HepG2 (cell line): ENCODE results near the gene SLC8A2. TPM values are rescaled to one million over a fixed set of nuclear protein-coding genes. Genes with fewer than 3 reads are reported as not detected.

ENCODE experiments used
- ATAC-seq: fragments of 200-7000 bp; cut with Tn5 transposase; 3 replicates; pipeline ENCODE4 v1.9.1; 2020; ENCODE audit warnings: mild to moderate bottlenecking, moderate library complexity
- BruUV-seq: library from RNA; stranded (reverse); fragments of 400-500 nt; replicated peaks from 2 replicates; lab custom pipeline; 2021; lab: Mats Ljungman, UMichigan
- CTCF ChIA-PET: fragments of 300-600 bp; formaldehyde crosslinking; extraction: SDS; loops from one replicate; lab custom pipeline; 2021; ENCODE audit warnings: low total read pairs, inconsistent platforms, low intra/inter-chr PET ratio; lab: Yijun Ruan, JAX
- POLR2A ChIA-PET: fragments of 350-600 bp; sonication (Branson Sonifier 250); formaldehyde crosslinking; loops from one replicate; lab custom pipeline; 2020; ENCODE audit warnings: antibody characterized with exemption, inconsistent platforms; lab: Yijun Ruan, JAX
- DNase-seq: peaks from one replicate; pipeline ENCODE4 v3.0.0-alpha.2; 2015; ENCODE audit warnings: low spot score
- FAIRE-seq: peaks from 3 replicates; lab custom pipeline; 2011; peaks lifted over from hg19 to GRCh38; lab: Jason Lieb, UNC
- H2AFZ ChIP-seq: one replicate; pipeline ENCODE4 v1.6.1; 2011; ENCODE audit warnings: low read length, inconsistent platforms
- H3K27ac ChIP-seq: fragments of 300-600 bp; 3 replicates; pipeline ENCODE4 v1.8.0; 2011; ENCODE audit warnings: mixed run types, mild to moderate bottlenecking, mixed read lengths, low read length, inconsistent platforms; ENCODE audit not compliant: insufficient read depth; ENCODE audit errors: extremely low read length
- H3K27me3 ChIP-seq, 2 experiments: fragments of 200-600 bp in 1 of 2; 2 replicates in 1 of 2; 3 replicates in 1 of 2; pipeline versions ENCODE4 v1.6.0 to v1.8.0; 2011; ENCODE audit warnings: low read length in 2 of 2, mild to moderate bottlenecking in 2 of 2, moderate library complexity in 2 of 2, inconsistent platforms in 1 of 2; ENCODE audit not compliant: insufficient read depth in 2 of 2, control insufficient read depth in 1 of 2
- H3K36me3 ChIP-seq, 2 experiments: fragments of 200-600 bp in 1 of 2; replicated peaks in 1 of 2; 2 replicates in 1 of 2; 3 replicates in 1 of 2; pipeline versions ENCODE4 v1.5.1 to v1.8.0; 2011; ENCODE audit warnings: low read length in 2 of 2, inconsistent platforms in 1 of 2; ENCODE audit not compliant: insufficient read depth in 2 of 2, control insufficient read depth in 1 of 2
- H3K4me1 ChIP-seq: 2 replicates; pipeline ENCODE4 v1.5.1; 2012; ENCODE audit warnings: low read length, inconsistent platforms; ENCODE audit not compliant: insufficient read depth
- H3K4me2 ChIP-seq: 2 replicates; pipeline ENCODE4 v1.6.0; 2011; ENCODE audit warnings: low read depth, low read length, inconsistent platforms
- H3K4me3 ChIP-seq, 3 experiments: fragments of 200-600 bp in 1 of 3; sonication (generic), shearing (Covaris generic) in 1 of 3; replicated peaks in 1 of 3; 2 replicates each; pipeline ENCODE4 v1.5.1; 2011 to 2016; ENCODE audit warnings: low read length in 3 of 3, inconsistent platforms in 2 of 3, low read depth in 2 of 3, mild to moderate bottlenecking in 2 of 3, control low read depth in 1 of 3, mixed read lengths in 1 of 3; ENCODE audit not compliant: insufficient read depth in 1 of 3
- H3K79me2 ChIP-seq: one replicate; pipeline ENCODE4 v1.6.1; 2011; ENCODE audit warnings: low read length, inconsistent platforms; ENCODE audit not compliant: insufficient read depth
- H3K9ac ChIP-seq: 2 replicates; pipeline ENCODE4 v1.6.0; 2011; ENCODE audit warnings: mild to moderate bottlenecking, low read depth, low read length, inconsistent platforms; ENCODE audit not compliant: insufficient read depth
- H3K9me3 ChIP-seq: 2 replicates; pipeline ENCODE4 v1.5.1; 2012; ENCODE audit warnings: mild to moderate bottlenecking, low read length
- H4K20me1 ChIP-seq: 2 replicates; pipeline ENCODE4 v1.6.0; 2011; ENCODE audit warnings: inconsistent platforms, mild to moderate bottlenecking, low read length, moderate library complexity; ENCODE audit not compliant: insufficient read depth
- AHR ChIP-seq: IDR thresholded peaks from 2 replicates; pipeline ENCODE4 v1.6.1; 2018; ENCODE audit warnings: missing genetic modification reagents, missing compliant biosample characterization
- HDAC1 ChIP-seq: sonication (generic); formaldehyde crosslinking; IDR thresholded peaks from 2 replicates; pipeline ENCODE4 v1.5.1; 2020; ENCODE audit warnings: mild to moderate bottlenecking, missing genetic modification reagents
- WGBS: methylation state at CpG from one replicate; pipeline ENCODE4 v1.1.6; 2017; ENCODE audit warnings: low lambda C conversion rate; 5-methylcytosine and 5-hydroxymethylcytosine counted together
- in situ Hi-C: cut with HindIII; loops from 2 replicates; pipeline ENCODE4 v1.10.0; 2017; ENCODE audit warnings: low pct_unique_long_range_greater_than_20kb; ENCODE audit not compliant: extremely low pct_ligation_motif_present
- intact Hi-C: fragments of 100-400 bp; cut with micrococcal nuclease; formaldehyde crosslinking; loops from one replicate; pipeline ENCODE4 v1.10.0; 2022; ENCODE audit not compliant: unreplicated experiment
- polyA plus RNA-seq, 8 experiments: library from polyadenylated mRNA; depleted of rRNA in 3 of 8; stranded (reverse) in 7 of 8; unstranded in 1 of 8; fragments of >200 nt; fragmentation: Illumina TruSeq in 4 of 8; extraction: Trizol in 4 of 8; gene quantifications; 2 replicates each; pipeline versions ENCODE4 v1.2.1 to v1.2.3, GENCODE V29; 2011 to 2016; ENCODE audit warnings: low read depth in 4 of 8, missing spikeins in 1 of 8, mixed read lengths in 1 of 8; ENCODE audit not compliant: insufficient read depth in 1 of 8
- total RNA-seq, 5 experiments: library from RNA; depleted of rRNA; stranded (reverse); fragments of >200 nt; fragmentation: Illumina TruSeq; extraction: Trizol; gene quantifications; 2 replicates each; pipeline ENCODE4 v1.2.3, GENCODE V29; 2016; ENCODE audit warnings: low read depth in 1 of 5
- TF ChIP-seq, protein P1 (sequence below): sonication (generic); formaldehyde crosslinking; IDR thresholded peaks from 2 replicates; pipeline ENCODE4 v1.5.0; 2020; ENCODE audit warnings: mild to moderate bottlenecking, missing genetic modification reagents, borderline replicate concordance

SLC8A2 gene
- total and polyA plus RNA-seq, 2 of the 13 experiments (the other 11 are each of a cell fraction or from before 2014, with no cell fraction given) = 0.02 TPM; not detected in 1

DNA sequence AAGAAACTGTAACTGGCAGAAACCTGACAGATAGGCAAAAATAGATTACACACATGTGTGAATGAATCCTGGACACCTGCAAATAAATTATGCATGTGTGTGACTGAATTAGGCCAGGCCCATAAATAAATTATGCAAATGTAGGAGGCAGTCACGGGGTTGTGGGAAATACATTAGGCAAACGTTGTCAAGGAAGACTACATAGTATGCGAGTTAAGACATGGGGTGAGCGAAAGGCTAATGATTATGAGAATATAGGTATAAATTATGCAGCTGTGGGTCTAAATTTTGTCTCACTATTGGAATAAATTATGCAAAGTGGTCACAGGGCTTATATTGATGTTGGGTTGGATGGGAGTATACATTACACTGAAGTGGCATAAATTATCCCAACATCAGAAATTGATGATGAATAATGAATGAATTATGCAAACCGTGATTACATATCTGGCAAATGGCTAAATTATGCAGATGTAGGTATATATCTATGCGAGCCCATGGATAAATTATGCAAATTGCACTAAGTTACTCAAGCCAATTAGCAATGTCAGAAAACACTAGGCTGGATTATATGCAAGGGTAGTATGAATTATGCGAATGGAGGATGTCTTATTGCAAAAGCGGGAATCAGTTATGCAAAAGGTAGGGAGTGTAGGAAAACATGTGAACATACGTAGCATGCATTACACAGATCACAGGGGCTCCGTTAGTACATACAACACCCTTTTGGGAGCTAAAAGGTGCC lies 6.8 kb downstream of the SLC8A2 start:
- Histone ChIP-seq H3K4me2 (no peak overlapping the region), H3K9me3 (no peaks in the 10 kb centered on the region), H2AFZ (no peak overlapping the region), H3K4me3 (no peak overlapping the region), H4K20me1 (no peaks in the 10 kb centered on the region), H3K27me3 (peaks cover 1 to 52% of the 10 kb centered on the region in 2 experiments; a peak in 3 of 5 replicates), H3K79me2 (no peaks in the 10 kb centered on the region), H3K9ac (no peak overlapping the region), H3K4me1 (peaks cover 16% of the 10 kb centered on the region), H3K27ac (no peak overlapping the region), H3K36me3 (no peaks in the 10 kb centered on the region)
- CTCF ChIA-PET = no interaction called here
- TF ChIP-seq, protein P1, sequence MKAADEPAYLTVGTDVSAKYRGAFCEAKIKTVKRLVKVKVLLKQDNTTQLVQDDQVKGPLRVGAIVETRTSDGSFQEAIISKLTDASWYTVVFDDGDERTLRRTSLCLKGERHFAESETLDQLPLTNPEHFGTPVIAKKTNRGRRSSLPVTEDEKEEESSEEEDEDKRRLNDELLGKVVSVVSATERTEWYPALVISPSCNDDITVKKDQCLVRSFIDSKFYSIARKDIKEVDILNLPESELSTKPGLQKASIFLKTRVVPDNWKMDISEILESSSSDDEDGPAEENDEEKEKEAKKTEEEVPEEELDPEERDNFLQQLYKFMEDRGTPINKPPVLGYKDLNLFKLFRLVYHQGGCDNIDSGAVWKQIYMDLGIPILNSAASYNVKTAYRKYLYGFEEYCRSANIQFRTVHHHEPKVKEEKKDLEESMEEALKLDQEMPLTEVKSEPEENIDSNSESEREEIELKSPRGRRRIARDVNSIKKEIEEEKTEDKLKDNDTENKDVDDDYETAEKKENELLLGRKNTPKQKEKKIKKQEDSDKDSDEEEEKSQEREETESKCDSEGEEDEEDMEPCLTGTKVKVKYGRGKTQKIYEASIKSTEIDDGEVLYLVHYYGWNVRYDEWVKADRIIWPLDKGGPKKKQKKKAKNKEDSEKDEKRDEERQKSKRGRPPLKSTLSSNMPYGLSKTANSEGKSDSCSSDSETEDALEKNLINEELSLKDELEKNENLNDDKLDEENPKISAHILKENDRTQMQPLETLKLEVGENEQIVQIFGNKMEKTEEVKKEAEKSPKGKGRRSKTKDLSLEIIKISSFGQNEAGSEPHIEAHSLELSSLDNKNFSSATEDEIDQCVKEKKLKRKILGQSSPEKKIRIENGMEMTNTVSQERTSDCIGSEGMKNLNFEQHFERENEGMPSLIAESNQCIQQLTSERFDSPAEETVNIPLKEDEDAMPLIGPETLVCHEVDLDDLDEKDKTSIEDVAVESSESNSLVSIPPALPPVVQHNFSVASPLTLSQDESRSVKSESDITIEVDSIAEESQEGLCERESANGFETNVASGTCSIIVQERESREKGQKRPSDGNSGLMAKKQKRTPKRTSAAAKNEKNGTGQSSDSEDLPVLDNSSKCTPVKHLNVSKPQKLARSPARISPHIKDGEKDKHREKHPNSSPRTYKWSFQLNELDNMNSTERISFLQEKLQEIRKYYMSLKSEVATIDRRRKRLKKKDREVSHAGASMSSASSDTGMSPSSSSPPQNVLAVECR = no peak
- TF ChIP-seq HDAC1 (CRISPR knock-in tag) (no peak), AHR (CRISPR knock-in tag) (no peak)
- WGBS = 24% methylated on average over 10 of the region's 10 CpGs
- no TSS peak for BruUV-seq
- intact Hi-C loops (no loop called here), in situ Hi-C loops (no loop called here)
- ATAC-seq = no peak
- FAIRE-seq = no peak
- DNase-seq = no peak
- POLR2A ChIA-PET = no interaction called here
